ENCODE results near the gene WDR20.
"Not testable (repeated sequence)": the region's sequence is repeated elsewhere in the genome, so short reads cannot be mapped to it uniquely, and the experiment has no call there.

- TF ChIP-seq PRDM15 (CRISPR knock-in tag; IDR thresholded peaks at IDR 0.05); CTCF (IDR thresholded peaks at IDR 0.05); SP1 (CRISPR knock-in tag; conservative IDR thresholded peaks at IDR 0.05); RELA (CRISPR knock-in tag; IDR thresholded peaks at IDR 0.05; ENCODE audit: borderline replicate concordance); ATF1 (CRISPR knock-in tag; IDR thresholded peaks at IDR 0.05); ARID4B (CRISPR knock-in tag; IDR thresholded peaks at IDR 0.05; ENCODE audit: borderline replicate concordance); ATF6 (CRISPR knock-in tag; IDR thresholded peaks at IDR 0.05); ZBTB21 (CRISPR knock-in tag; IDR thresholded peaks at IDR 0.05; ENCODE audit: borderline replicate concordance); NFE2L1 (CRISPR knock-in tag; IDR thresholded peaks at IDR 0.05): not testable (repeated sequence)
- TF ChIP-seq, protein P1, sequence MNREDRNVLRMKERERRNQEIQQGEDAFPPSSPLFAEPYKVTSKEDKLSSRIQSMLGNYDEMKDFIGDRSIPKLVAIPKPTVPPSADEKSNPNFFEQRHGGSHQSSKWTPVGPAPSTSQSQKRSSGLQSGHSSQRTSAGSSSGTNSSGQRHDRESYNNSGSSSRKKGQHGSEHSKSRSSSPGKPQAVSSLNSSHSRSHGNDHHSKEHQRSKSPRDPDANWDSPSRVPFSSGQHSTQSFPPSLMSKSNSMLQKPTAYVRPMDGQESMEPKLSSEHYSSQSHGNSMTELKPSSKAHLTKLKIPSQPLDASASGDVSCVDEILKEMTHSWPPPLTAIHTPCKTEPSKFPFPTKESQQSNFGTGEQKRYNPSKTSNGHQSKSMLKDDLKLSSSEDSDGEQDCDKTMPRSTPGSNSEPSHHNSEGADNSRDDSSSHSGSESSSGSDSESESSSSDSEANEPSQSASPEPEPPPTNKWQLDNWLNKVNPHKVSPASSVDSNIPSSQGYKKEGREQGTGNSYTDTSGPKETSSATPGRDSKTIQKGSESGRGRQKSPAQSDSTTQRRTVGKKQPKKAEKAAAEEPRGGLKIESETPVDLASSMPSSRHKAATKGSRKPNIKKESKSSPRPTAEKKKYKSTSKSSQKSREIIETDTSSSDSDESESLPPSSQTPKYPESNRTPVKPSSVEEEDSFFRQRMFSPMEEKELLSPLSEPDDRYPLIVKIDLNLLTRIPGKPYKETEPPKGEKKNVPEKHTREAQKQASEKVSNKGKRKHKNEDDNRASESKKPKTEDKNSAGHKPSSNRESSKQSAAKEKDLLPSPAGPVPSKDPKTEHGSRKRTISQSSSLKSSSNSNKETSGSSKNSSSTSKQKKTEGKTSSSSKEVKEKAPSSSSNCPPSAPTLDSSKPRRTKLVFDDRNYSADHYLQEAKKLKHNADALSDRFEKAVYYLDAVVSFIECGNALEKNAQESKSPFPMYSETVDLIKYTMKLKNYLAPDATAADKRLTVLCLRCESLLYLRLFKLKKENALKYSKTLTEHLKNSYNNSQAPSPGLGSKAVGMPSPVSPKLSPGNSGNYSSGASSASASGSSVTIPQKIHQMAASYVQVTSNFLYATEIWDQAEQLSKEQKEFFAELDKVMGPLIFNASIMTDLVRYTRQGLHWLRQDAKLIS (CRISPR knock-in tag; IDR thresholded peaks at IDR 0.05; ENCODE audit: borderline replicate concordance) = not testable (repeated sequence)
These were observed 32.2 kb downstream of the WDR20 start for GRCh38 chr14:102172021-102172272.

Data from WTC11 (cell line).